HL-60 (cell line): ENCODE data around the gene PHC2.

ENCODE experiments used
- GABPA ChIP-seq: IDR thresholded peaks from 2 replicates; pipeline ENCODE4 v1.6.1; 2012; ENCODE audit warnings: low read depth
- POLR2AphosphoS5 ChIP-seq: IDR thresholded peaks from 2 replicates; pipeline ENCODE4 v1.6.1; 2012; ENCODE audit warnings: low read depth
- SPI1 ChIP-seq: IDR thresholded peaks from 2 replicates; pipeline ENCODE4 v1.6.1; 2012; ENCODE audit warnings: low read depth, mild to moderate bottlenecking, borderline replicate concordance
- TF ChIP-seq, protein P1 (sequence below): IDR thresholded peaks from one replicate; pipeline ENCODE4 v1.5.1; 2011; ENCODE audit warnings: low read length, control low read depth, inconsistent platforms; ENCODE audit not compliant: insufficient read depth
- TF ChIP-seq, protein P2 (sequence below): IDR thresholded peaks from 2 replicates; pipeline ENCODE4 v1.6.1; 2012; ENCODE audit warnings: low read depth; ENCODE audit not compliant: insufficient replicate concordance

DNA sequence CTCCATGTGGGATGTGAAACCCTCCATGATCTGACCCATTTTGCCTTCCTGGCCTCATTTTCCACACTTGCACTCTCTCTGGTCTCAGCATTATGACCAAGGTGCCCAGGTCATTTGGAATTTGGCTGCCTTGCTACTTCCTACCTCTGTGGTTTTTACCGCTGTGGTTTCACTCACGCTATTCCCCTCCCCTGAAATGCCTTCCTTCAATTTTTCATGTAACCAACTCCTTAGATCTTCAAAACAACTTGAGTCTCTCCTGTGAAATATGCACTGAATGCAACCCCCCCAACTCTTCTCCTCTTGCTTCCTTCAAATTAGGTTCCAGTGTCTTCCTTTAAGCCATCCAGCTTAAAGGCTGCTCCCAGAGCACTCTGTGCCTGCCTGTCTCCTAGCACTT, 50.1 kb downstream of the PHC2 start:
- TF ChIP-seq, protein P1, sequence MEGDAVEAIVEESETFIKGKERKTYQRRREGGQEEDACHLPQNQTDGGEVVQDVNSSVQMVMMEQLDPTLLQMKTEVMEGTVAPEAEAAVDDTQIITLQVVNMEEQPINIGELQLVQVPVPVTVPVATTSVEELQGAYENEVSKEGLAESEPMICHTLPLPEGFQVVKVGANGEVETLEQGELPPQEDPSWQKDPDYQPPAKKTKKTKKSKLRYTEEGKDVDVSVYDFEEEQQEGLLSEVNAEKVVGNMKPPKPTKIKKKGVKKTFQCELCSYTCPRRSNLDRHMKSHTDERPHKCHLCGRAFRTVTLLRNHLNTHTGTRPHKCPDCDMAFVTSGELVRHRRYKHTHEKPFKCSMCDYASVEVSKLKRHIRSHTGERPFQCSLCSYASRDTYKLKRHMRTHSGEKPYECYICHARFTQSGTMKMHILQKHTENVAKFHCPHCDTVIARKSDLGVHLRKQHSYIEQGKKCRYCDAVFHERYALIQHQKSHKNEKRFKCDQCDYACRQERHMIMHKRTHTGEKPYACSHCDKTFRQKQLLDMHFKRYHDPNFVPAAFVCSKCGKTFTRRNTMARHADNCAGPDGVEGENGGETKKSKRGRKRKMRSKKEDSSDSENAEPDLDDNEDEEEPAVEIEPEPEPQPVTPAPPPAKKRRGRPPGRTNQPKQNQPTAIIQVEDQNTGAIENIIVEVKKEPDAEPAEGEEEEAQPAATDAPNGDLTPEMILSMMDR, result no peak
- TF ChIP-seq, protein P2, sequence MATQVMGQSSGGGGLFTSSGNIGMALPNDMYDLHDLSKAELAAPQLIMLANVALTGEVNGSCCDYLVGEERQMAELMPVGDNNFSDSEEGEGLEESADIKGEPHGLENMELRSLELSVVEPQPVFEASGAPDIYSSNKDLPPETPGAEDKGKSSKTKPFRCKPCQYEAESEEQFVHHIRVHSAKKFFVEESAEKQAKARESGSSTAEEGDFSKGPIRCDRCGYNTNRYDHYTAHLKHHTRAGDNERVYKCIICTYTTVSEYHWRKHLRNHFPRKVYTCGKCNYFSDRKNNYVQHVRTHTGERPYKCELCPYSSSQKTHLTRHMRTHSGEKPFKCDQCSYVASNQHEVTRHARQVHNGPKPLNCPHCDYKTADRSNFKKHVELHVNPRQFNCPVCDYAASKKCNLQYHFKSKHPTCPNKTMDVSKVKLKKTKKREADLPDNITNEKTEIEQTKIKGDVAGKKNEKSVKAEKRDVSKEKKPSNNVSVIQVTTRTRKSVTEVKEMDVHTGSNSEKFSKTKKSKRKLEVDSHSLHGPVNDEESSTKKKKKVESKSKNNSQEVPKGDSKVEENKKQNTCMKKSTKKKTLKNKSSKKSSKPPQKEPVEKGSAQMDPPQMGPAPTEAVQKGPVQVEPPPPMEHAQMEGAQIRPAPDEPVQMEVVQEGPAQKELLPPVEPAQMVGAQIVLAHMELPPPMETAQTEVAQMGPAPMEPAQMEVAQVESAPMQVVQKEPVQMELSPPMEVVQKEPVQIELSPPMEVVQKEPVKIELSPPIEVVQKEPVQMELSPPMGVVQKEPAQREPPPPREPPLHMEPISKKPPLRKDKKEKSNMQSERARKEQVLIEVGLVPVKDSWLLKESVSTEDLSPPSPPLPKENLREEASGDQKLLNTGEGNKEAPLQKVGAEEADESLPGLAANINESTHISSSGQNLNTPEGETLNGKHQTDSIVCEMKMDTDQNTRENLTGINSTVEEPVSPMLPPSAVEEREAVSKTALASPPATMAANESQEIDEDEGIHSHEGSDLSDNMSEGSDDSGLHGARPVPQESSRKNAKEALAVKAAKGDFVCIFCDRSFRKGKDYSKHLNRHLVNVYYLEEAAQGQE, result no peak
- no peak for TF ChIP-seq GABPA
- TF ChIP-seq POLR2AphosphoS5, result no peak
- no peak for TF ChIP-seq SPI1
